ENCODE data around the gene B3GNT8.
"Not testable (repeated sequence)": the region's sequence is repeated elsewhere in the genome, so short reads cannot be mapped to it uniquely, and the experiment has no call there.

Gene B3GNT8

DNA sequence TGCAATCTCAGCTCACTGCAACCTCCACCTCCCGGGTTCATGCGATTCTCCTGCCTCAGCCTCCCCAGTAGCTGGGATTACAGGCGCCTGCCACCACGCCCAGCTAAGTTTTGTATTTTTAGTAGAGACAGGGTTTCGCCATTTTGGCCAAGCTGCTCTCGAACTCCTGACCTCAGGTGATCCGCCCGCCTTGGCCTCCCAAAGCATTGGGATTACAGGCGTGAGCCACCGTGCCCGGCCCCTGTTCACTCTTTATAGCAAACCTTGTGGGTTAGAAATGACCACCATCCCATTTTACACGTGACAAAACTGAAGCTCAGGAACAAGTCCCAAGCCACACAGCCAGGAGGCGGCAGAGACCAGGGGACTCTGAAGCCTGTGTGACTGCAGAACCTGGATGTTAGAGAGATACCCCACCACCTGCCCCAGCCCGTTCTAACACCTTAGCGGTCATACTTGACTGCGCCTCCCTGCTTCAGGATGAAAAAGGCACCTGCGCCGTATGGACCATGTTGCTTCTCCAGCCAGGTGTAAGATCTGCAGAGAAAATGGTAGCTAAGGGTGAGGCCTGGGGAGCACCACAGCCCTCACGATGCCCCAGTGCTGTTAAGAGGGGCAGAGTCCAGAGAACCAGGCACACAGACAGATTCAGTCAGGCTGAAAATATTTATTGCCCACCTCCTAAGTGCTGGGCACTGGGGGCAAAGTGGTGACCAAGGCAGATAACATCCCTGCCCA, 8.9 kb upstream of the B3GNT8 start:
- no peak for DNase-seq

GRCh38 chr19:41435376-41435775, 8.2 kb upstream of the B3GNT8 start:
- not testable (repeated sequence) for DNase-seq

- DNase-seq = no peak
Observed at GRCh38 chr19:41434450-41434849, 7.3 kb upstream of the B3GNT8 start.

DNA sequence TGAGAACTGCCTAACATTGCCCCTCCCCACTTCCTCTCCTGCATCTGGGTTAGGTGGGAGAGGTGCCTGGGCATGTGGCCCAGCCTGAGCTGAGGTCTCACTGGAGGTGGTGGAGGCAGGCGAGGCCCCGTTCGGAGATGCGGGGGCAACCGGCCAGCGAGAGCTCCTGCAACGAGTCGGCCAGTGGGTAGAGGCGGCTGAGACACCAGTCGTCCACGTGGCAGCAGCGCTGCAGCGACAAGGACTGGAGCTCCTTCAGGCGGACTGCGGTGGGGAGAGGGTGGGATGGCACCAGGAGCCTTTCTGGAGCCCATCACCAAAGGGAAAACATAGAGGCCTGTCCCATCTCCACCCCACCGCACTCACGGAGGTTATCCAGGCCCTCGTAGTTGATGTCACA, 6.0 kb upstream of the B3GNT8 start:
- DNase-seq = no peak

GRCh38 chr19:41431426-41432386, 4.5 kb upstream of the B3GNT8 start:
- DNase-seq = no peak

GRCh38 chr19:41430922-41431321, 3.7 kb upstream of the B3GNT8 start:
- no peak for DNase-seq

- DNase-seq = no peak
Observed at GRCh38 chr19:41428481-41428859, 1.3 kb upstream of the B3GNT8 start.

GRCh38 chr19:41427647-41428480, 690 bp upstream of the B3GNT8 start:
- peak; percentile 84 for DNase-seq

- no peak for DNase-seq
Observed at GRCh38 chr19:41426116-41426841, 895 bp downstream of the B3GNT8 start.

DNA sequence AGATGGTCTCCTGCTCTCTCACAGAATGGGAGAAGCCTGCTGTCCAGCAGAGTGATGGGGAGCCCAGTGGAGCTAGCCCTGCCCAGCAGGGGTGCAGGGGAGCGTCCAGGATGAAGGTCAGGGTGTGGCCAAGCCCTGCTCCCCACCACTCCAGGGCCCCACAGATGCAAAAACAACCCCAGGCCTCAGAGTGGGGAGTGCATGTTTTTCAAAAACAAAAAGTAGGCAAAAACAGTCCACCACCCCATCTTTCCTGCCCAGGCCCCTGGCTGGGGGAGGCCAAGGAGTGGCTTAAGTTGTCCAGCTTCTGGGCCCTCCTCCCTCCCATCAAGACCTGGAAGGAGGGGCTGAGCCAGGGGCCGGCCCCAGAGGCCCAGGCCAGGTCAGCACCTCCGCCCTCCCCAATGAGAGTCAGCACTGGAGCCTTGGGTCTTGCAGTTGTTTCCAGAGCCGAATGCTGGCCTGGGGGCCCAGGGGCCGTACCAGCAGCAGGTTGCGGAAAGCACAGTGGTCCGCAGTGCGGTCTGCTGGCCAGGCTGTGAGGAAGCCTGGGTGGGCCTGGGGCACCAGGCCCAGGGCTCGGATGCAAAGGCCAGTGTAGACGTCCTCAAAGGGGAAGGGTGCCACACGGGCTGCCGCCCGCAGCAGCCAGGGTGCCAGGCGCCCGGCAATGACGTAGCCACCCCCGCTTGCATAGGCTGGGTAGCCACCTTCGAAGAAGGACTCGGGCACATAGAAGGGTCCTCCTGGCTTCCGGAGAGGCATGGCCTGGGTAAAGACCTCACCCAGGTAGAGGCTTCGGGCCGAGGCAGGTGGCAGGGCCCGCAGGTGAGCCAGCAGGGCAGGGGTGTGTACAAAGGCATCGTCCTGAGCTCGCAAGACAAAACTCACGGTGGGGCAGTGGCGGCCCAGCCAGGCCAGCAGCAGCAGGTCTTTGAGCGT, 1.7 kb downstream of the B3GNT8 start:
- DNase-seq = no peak

DNA sequence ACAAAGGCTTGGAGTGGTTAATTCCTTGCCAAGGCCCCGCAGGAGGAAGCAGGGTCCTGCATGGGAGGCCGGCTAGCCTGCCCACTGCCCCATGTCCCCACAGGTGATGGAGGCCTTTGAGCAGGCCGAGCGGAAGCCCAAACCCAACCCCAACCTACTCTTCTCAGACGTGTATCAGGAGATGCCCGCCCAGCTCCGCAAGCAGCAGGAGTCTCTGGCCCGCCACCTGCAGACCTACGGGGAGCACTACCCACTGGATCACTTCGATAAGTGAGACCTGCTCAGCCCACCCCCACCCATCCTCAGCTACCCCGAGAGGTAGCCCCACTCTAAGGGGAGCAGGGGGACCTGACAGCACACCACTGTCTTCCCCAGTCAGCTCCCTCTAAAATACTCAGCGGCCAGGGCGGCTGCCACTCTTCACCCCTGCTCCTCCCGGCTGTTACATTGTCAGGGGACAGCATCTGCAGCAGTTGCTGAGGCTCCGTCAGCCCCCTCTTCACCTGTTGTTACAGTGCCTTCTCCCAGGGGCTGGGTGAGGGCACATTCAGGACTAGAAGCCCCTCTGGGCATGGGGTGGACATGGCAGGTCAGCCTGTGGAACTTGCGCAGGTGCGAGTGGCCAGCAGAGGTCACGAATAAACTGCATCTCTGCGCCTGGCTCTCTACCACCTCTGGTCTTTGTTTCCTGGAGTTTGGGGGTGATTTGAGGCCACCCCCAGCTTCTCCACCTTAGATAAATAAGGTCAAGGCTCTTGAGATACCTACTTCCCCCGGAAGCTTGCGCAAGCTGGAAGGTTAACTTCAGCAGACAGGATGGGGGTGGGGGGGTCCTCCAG, 2.6 kb downstream of the B3GNT8 start:
- DNase-seq = no peak

GRCh38 chr19:41422955-41423354, 4.2 kb downstream of the B3GNT8 start:
- no peak for DNase-seq

DNA sequence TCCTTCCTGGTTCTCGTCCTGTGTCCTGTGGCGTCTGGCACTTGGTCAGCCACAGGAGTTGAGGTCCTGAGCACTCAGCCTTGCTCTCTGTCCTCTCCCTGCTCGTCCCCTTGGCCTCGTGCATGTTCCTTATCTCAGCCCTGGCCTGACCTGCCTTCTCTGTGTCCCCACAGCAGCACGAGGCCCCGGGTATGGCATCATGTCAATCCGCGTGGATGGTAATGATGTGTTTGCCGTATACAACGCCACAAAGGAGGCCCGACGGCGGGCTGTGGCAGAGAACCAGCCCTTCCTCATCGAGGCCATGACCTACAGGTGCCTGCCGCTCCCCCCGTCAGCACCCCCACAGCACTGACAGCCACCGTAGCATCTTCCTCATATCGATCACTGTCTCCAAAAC, 4.7 kb downstream of the B3GNT8 start:
- DNase-seq = no peak

- DNase-seq = no peak
Observed at GRCh38 chr19:41421973-41422372, 5.2 kb downstream of the B3GNT8 start.

DNA sequence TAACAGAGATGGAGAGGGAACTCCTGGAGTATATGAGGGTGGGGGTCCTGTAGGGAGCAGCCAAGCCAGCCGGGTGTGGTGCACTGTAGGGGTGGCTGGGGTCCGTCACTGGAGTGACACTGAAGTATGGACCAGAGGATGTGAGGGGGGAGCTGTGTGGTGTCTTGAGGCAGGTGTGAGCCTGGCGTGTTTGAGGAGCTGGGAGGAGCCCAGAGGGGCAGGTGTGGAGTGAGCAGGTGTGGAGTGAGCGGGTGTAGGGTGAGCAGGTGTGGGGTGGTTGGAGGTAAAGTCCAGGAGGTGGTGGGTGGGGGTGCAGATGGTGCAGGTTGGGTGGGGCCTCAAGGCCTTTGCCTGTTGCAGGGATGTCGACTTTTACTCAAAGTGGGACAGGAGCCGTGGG, 5.9 kb downstream of the B3GNT8 start:
- DNase-seq = peak; percentile 78

DNA sequence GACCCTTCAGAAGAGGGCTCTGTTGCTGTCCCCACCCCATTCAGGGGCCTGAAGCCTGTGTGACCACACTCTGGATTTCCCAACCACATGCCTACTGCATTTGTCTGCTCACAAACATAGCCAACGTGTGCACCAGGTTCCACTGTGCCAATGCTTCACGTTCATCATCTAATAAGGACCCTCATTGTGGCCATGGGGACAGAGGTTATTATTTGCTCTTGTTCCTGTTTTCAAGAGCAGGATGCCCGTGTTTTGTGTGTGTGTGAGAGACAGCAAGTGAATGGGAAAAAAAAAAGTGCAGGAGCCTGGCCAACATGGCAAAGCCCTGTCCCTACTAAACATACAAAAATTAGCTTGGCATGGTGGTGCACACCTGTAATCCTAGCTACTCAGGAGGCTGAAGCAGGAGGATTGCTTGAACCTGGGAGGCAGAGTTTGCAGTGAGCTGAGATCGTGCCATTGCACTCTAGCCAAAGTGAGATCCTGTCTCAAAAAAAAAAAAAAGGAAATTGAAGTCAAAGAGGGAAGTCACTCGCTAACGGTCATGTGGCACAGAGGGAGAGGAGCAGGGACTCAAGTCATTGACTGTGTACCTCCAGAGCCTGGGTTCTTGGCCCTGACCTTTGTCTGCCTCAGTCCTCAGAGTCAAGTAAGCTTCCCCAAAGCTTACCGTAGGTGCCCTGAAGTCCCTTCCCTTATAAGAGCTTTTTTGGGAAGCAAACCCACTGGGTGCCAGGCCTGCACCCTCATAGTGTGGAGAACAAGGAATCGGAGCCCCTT, 6.9 kb downstream of the B3GNT8 start:
- no peak for DNase-seq

DNA sequence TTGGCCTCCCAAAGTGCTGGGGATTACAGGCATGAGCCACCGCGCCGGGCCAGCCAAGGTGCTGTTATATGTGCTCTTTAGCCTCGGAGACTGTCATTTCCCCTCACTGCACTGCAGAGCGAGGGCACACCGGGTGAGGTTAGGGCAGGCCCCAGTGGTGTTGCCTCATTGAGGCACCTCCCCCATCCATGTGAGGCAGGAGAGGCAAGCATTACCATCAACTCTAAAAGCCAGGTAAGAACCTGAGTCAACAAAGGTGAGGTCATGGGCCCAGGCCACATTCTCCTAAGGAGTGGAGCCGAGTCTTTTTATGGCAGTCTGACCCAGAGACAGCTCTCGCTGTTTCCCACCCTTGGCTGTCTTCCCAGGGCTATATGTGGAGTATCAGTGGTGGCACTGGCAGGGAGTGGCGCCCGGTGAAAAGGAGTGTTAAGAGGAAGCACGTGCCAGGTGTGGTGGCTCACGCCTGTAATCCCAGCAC, 10.9 kb downstream of the B3GNT8 start:
- DNase-seq = no peak

GRCh38 chr19:41415154-41415571, 12.0 kb downstream of the B3GNT8 start:
- peak; percentile 50 for DNase-seq

GRCh38 chr19:41414461-41414860, 12.7 kb downstream of the B3GNT8 start:
- no peak for DNase-seq
